Measurements from ENCODE around the gene CXCL8.
"Not testable (repeated sequence)": the region's sequence is repeated elsewhere in the genome, so short reads cannot be mapped to it uniquely, and the experiment has no call there.

The CXCL8 gene

DNA sequence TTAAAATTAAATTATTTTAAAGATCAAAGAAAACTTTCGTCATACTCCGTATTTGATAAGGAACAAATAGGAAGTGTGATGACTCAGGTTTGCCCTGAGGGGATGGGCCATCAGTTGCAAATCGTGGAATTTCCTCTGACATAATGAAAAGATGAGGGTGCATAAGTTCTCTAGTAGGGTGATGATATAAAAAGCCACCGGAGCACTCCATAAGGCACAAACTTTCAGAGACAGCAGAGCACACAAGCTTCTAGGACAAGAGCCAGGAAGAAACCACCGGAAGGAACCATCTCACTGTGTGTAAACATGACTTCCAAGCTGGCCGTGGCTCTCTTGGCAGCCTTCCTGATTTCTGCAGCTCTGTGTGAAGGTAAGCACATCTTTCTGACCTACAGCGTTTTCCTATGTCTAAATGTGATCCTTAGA, at the start of gene CXCL8:
CXCL8 (plus strand) TSS at position 217 of the 426 bp plus-strand sequence; CDS start at position 307, 90 bp downstream.
- no peak for DNase-seq (ENCODE audit: low read depth in 1 of 2, low spot score in 1 of 2)

GRCh38 chr4:73691201-73691600, 49.2 kb upstream of the CXCL8 start:
- not testable (repeated sequence) for DNase-seq (ENCODE audit: low read depth in 1 of 2, low spot score in 1 of 2)

GRCh38 chr4:73691759-73692158, 48.6 kb upstream of the CXCL8 start:
- DNase-seq (ENCODE audit: low read depth in 1 of 2, low spot score in 1 of 2) = no peak

DNA sequence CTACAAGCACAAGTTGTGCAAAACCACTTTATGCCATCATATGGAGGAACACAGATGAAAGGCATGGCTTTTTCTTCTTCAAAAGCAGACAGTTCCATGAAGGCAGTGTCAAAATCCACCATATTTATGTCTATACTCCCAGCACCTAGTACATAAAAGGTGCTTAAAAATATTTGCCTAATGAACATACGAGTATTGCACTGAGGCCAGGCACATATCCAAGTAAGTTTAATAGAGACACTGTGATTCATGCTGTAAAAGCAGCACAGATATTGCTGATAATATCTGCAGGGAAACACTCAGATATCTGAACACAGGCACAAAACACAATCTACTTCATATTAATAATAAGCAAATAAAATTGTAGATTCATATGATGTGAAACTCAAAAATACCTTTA, 48.1 kb upstream of the CXCL8 start:
- no peak for DNase-seq (ENCODE audit: low read depth in 1 of 2, low spot score in 1 of 2)

GRCh38 chr4:73692701-73693100, 47.7 kb upstream of the CXCL8 start:
- DNase-seq (ENCODE audit: low read depth in 1 of 2, low spot score in 1 of 2) = no peak

DNA sequence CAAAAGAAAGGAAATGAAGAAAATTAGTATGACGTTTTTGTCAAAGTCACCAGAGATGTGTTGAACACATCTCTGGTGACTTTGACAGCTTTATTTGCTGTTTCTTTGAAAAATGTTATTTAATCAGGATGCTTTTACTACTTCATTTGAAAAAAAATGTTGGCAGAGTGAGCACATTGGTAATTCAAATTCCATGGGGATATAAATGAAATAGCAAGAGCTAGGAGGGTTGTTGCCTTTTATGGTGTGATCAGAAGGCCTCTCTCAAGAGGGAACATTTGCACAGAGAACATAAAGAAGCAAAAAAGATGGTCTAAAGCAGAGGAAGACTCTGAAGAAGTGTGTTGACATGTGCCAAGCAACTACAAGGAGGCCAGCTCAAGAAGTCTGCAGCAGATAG, 46.6 kb upstream of the CXCL8 start:
- DNase-seq (ENCODE audit: low read depth in 1 of 2, low spot score in 1 of 2) = no peak

DNA sequence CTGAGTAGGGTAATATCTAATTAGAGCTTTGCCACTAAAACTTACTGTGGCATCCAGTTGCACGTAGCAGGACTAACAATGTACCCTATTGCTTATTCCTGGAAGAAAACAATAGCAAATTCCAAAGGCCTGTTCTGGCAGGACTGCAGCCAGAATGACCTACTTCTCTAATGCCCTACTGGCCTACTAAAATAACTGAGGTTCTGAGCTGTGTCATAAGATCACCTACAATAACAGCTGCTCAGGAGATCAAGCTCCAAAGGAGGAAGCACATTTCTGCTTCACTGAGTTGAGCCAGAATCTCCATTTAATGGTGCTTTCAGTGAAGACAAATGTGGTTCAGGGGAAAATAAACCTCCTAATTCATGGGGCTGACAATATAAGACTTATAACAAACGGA, 42.2 kb upstream of the CXCL8 start:
- DNase-seq (ENCODE audit: low read depth in 1 of 2, low spot score in 1 of 2) = no peak

- no peak for DNase-seq (ENCODE audit: low read depth in 1 of 2, low spot score in 1 of 2)
These were observed 39.3 kb upstream of the CXCL8 start for GRCh38 chr4:73701116-73701515.

- DNase-seq (ENCODE audit: low read depth in 1 of 2, low spot score in 1 of 2) = no peak
These were observed 37.5 kb upstream of the CXCL8 start for GRCh38 chr4:73702796-73703287.

GRCh38 chr4:73703320-73703719, 37.0 kb upstream of the CXCL8 start:
- no peak for DNase-seq (ENCODE audit: low read depth in 1 of 2, low spot score in 1 of 2)

DNA sequence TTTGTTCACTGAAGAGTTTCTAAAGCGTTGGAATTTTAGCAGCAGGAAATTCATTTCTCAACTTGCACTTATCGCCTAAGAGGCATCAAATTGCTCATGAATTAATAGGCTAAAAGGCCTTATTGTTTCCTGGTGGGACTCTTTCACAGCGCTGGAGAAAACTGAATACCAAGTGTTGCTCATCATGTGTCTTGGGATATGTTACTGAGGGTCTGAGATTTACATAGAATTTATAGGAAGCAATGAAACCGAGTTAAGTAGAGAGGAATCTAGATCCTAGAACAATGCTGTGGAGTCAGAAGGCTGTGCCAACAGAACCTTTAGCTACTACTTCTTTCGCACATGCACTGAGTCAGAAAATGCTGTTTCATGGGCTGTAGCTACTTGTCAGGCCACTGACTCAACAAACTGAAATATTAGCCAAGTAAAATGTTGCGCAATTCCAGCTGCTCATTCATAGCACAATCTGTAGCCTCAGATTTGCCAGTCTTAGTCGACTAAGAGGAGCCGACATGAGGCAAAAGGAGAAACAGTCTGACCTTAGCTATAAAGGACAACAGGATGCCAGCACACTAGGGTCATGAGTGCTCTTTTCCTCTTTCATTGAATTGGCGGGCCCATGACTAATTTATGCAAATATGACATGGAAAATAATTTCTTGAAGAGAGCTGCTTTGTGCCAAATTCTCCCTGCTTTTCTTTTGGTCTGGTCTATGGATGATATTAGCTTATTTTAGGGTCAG, 35.9 kb upstream of the CXCL8 start:
- DNase-seq (ENCODE audit: low read depth in 1 of 2, low spot score in 1 of 2) = no peak

DNA sequence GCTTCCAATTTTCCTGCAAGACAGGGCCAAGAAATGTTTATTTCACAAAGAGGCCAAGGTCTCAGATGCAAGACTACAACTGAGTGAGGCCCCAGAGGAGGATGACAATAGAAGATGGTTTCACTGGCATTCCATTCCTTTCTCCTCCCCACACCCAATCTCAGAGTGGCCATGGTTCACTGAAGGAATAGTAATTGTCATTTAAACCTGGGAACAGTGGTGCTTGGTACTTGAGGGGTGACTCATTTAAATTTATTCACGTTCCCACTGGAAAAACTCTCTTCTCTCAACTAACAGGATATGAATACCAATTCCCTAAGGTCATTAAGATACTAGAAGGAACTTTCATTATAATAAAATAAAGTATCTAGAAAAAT, 35.3 kb upstream of the CXCL8 start:
- DNase-seq (ENCODE audit: low read depth in 1 of 2, low spot score in 1 of 2) = no peak

DNA sequence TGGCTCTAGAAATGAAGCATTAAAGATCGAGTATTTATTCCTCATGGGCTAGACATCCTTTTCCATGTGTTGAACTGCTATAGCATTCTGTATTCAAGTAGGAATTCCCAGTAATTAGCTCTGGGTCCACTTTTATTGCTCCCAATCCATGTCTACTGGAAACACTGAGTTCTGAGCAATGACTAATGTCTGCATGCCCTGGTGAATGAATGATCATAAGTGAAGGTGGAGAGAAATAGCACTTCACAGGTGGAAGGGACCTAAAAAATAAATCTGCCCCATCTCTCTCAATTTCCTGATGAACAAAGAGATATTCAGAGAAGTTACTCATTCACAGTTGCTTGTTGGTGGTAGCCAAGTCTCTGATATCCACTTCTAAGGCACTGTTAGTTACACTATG, 34.6 kb upstream of the CXCL8 start:
- DNase-seq (ENCODE audit: low read depth in 1 of 2, low spot score in 1 of 2) = no peak

GRCh38 chr4:73706811-73707210, 33.6 kb upstream of the CXCL8 start:
- no peak for DNase-seq (ENCODE audit: low read depth in 1 of 2, low spot score in 1 of 2)

- no peak for DNase-seq (ENCODE audit: low read depth in 1 of 2, low spot score in 1 of 2)
These were observed 33.0 kb upstream of the CXCL8 start for GRCh38 chr4:73707269-73707875.

GRCh38 chr4:73707918-73708577, 32.3 kb upstream of the CXCL8 start:
- no peak for DNase-seq (ENCODE audit: low read depth in 1 of 2, low spot score in 1 of 2)

DNA sequence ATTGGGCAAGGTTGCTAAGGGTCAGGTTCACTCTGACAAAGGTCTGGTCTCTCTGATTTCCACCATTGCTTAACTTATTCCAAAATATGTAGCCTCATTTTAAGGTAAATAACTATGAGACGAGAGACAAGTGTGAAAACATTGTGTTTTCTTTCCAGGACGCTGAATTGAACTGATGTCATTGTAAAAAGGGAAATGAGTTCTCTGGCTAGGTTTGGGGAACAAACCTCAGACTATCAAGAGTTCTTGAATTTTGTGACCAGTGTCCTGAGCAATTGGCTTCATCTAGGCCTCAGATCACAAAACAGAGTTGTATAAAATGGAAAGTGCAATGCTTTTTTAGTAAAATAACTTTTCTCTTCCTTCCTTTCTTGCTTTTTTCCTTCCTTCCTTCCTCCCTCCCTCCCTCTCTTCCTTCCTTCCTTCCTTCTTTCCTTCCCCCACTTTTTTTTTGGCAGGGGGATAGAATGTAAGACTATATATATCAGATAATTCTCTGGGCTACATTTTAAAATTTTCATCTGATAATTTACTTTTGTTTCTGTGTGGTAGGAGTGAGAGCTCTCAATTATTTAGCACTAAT, 30.8 kb upstream of the CXCL8 start:
- no peak for DNase-seq (ENCODE audit: low read depth in 1 of 2, low spot score in 1 of 2)

DNA sequence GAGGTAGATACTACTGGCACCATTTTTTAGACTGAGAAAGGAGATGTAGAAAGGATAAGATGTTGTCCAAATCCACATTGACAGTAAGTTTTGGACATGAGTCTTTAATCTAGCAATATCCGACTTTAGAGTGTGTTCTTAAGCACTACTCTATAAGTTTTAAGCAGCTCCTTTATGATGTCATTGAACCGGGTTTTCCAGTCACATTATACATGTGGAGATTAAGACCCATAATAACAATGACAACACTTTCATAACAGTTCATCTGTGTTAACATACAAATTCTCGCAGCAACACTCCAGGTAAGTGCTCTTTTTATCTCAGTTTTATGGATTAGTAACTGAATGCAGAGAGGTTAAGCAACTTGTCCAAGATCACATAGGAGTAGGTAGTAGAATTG, 30.3 kb upstream of the CXCL8 start:
- DNase-seq (ENCODE audit: low read depth in 1 of 2, low spot score in 1 of 2) = no peak

DNA sequence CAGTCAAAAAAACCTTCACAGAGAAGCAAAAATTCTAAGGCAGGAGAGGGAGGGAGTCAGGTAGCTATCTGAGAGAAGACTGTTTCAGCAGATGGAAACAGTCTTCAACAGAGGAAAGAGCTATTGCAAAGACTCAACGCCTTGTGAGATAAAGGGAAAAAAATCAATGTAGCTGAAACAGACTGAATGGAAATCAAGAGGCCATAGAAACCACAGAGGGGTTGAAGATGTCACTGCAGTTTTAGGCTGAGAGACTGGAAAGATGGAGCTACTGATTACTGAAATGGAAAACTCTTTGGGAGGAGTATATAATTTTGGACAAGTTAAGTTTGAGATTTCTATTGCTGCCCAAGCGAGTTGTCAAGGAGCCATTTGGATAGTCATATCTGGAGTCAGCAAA, 28.4 kb upstream of the CXCL8 start:
- no peak for DNase-seq (ENCODE audit: low read depth in 1 of 2, low spot score in 1 of 2)

GRCh38 chr4:73713650-73714049, 26.7 kb upstream of the CXCL8 start:
- no peak for DNase-seq (ENCODE audit: low read depth in 1 of 2, low spot score in 1 of 2)

GRCh38 chr4:73714647-73715046, 25.7 kb upstream of the CXCL8 start:
- DNase-seq (ENCODE audit: low read depth in 1 of 2, low spot score in 1 of 2) = no peak

DNA sequence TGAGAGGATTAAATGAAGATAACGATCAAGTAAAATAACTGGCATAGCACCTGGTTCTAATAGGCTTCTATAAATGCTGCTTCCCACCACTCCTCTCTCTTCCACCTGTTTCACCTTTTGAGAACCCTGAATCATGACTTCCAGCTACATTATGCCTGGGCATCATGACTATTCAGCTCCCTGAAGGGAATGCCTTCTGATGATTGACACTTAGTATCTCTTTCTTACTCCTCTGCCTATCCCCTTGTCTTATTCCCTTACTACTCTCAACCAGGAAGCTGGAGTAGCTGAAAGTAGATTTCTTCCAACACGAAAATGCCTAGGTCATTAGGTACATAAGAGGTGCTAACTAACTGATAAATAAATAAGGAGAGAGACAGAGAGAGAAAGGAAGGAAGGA, 24.7 kb upstream of the CXCL8 start:
- no peak for DNase-seq (ENCODE audit: low read depth in 1 of 2, low spot score in 1 of 2)
